Mucosa of descending colon (tissue), 3 donors: ENCODE results near the gene NOL8. TPM values are rescaled to one million over a fixed set of nuclear protein-coding genes. Genes with fewer than 3 reads are reported as not detected.

ENCODE experiments used
- ATAC-seq: fragments of 200-7000 bp; cut with Tn5 transposase; one replicate; pipeline ENCODE4 v1.9.1; 2020; ENCODE audit warnings: mild to moderate bottlenecking, moderate library complexity
- DNase-seq, 3 donors: peaks; one replicate each; pipeline ENCODE4 v3.0.0-alpha.2; 2020
- H3K36me3 ChIP-seq: fragments of 200-600 bp; one replicate; pipeline ENCODE4 v1.8.0; 2021; ENCODE audit warnings: low read depth, mild to moderate bottlenecking
- H3K4me1 ChIP-seq: fragments of 200-600 bp; one replicate; pipeline ENCODE4 v1.8.0; 2021; ENCODE audit warnings: low read depth, mild to moderate bottlenecking
- H3K4me3 ChIP-seq: fragments of 200-600 bp; one replicate; pipeline ENCODE4 v1.8.0; 2021; ENCODE audit warnings: mild to moderate bottlenecking
- H3K9me3 ChIP-seq: fragments of 200-600 bp; one replicate; pipeline ENCODE4 v1.8.0; 2021; ENCODE audit warnings: mild to moderate bottlenecking
- CTCF ChIP-seq: fragments of 200-600 bp; IDR thresholded peaks from one replicate; pipeline ENCODE4 v1.8.0; 2022; ENCODE audit warnings: antibody characterized with exemption, mild to moderate bottlenecking
- intact Hi-C, 2 donors: fragments of 100-400 bp; cut with DNase I in 1 of 2; cut with micrococcal nuclease in 1 of 2; formaldehyde crosslinking; loops; one replicate each; pipeline versions ENCODE4 v1.11.0 to v1.11.1; 2022; cut with DNase I, micrococcal nuclease
- total RNA-seq, 3 donors: library from RNA; stranded (reverse); fragmentation: NEBNext Ultra II Directional in 2 of 3; extraction: Animal tissue kit (Norgen Biotek cat#: 25700) in 2 of 3; gene quantifications; one replicate each; pipeline versions ENCODE4 v1.2.1 to v1.2.4, GENCODE V29; 2021 to 2023
- donor health status: DM: no; HTN: no; CAD: no; lungs with moderate emphysema.
- donor health status: DM: no; HTN: no; CAD: no.
- donor health status: DM: no; HTN: yes; CAD: no.

NOL8 gene
- total RNA-seq, 3 donors from 2014 or later = 25.6 to 31.1 (median 25.8) TPM

GRCh38 chr9:92293452-92294296 is 31.5 kb downstream of the NOL8 start, which contains the start of gene IARS1:
Gene IARS1 (minus strand): TSS chr9:92293697. CDS start chr9:92289419, 4,278 bp downstream.
- DNase-seq (peak; percentile 98 to 100 (median 99)), ATAC-seq (peak; percentile 100)
- Histone ChIP-seq H3K9me3 (no peaks in the 10 kb centered on the region), H3K4me3 (peak within 1 kb of the TSS; percentile 52), H3K36me3 (no peaks in the 10 kb centered on the region), H3K4me1 (peaks cover 11% of the 10 kb centered on the region)
- peak; percentile 21 for TF ChIP-seq CTCF
- intact Hi-C loops = no loop called here

- no peaks in the 10 kb centered on the region for H3K9me3 ChIP-seq
- ATAC-seq (no peak), DNase-seq (no peak)
- H3K4me3 ChIP-seq = peak overlapping the region; percentile 52
- intact Hi-C loops = no loop called here
- peaks cover 11% of the 10 kb centered on the region for H3K4me1 ChIP-seq
- TF ChIP-seq CTCF = no peak
- H3K36me3 ChIP-seq = no peaks in the 10 kb centered on the region
These were observed 32.1 kb downstream of the NOL8 start for GRCh38 chr9:92293075-92293354.

- no peak for TF ChIP-seq CTCF
- no peaks in the 10 kb centered on the region for H3K9me3 ChIP-seq
- ATAC-seq = no peak
- no peak overlapping the region for H3K4me3 ChIP-seq
- peaks cover 11% of the 10 kb centered on the region for H3K4me1 ChIP-seq
- DNase-seq = no peak
- intact Hi-C loops = no loop called here
- no peaks in the 10 kb centered on the region for H3K36me3 ChIP-seq
These were observed 32.6 kb downstream of the NOL8 start for GRCh38 chr9:92292338-92293074.

- Histone ChIP-seq H3K4me1 (peaks cover 11% of the 10 kb centered on the region), H3K36me3 (no peaks in the 10 kb centered on the region), H3K4me3 (no peak overlapping the region), H3K9me3 (no peaks in the 10 kb centered on the region)
- ATAC-seq = no peak
- no peak for TF ChIP-seq CTCF
- DNase-seq = no peak
- intact Hi-C loops = no loop called here
These were observed 33.6 kb downstream of the NOL8 start for GRCh38 chr9:92291577-92291976.

- Histone ChIP-seq H3K9me3 (no peaks in the 10 kb centered on the region), H3K4me1 (peaks cover 11% of the 10 kb centered on the region), H3K36me3 (no peaks in the 10 kb centered on the region), H3K4me3 (no peak overlapping the region)
- no peak for ATAC-seq
- TF ChIP-seq CTCF = no peak
- intact Hi-C loops = no loop called here
- DNase-seq = no peak
These were observed 34.2 kb downstream of the NOL8 start for GRCh38 chr9:92290785-92291429.
